ENCODE results near the gene LYZL6. TPM values are rescaled to one million over a fixed set of nuclear protein-coding genes. Genes with fewer than 3 reads are reported as not detected.

The LYZL6 gene
- polyA plus RNA-seq (not detected in 3 replicates), polyA minus RNA-seq (not detected in 3 replicates)
- polyA plus RNA-seq (2011; ENCODE audit: low read depth), result not detected
- not detected in 2 replicates for polyA plus RNA-seq (2011; cell fraction: cytosol; rRNA removed)
- polyA plus RNA-seq (2011; cell fraction: nucleus; rRNA removed), result not detected in 2 replicates
- polyA plus RNA-seq (2012; ENCODE audit: low replicate concordance), result not detected in 2 replicates
- not detected for polyA minus RNA-seq (2011; cell fraction: cytosol; rRNA and poly(A)+ RNA removed)
- not detected in 2 replicates for polyA minus RNA-seq (2011; cell fraction: nucleus; rRNA and poly(A)+ RNA removed)

DNA sequence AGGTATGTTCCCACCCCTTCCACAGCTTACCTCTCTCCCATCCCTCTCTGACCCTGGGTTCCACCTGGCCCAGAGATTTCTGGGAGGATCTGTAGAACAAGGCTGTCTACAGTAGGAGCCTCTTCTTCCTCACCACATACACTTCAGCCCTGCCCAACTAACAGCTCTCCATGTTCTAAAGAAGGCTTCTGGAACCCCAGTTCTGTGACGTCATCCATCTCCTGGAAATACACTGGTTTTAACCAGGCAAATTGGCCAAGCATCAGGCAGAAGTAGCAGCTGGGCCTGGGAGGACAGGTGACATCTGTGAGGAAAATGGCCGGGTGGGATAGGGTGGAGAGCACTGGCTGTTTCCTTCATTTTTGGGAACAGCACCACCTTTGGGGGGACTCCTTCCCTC is at the start of gene LYZL6:
TSS of gene LYZL6 (minus strand) at position 177 of the 400 bp plus-strand sequence. CDS start 4,357 bp downstream, outside the sequence.
- no peak within 1 kb of the TSS for H3K4me2 ChIP-seq (ENCODE audit: control insufficient read depth, extremely low read depth, insufficient read depth, low read depth, low read length)
- H3K4me1 ChIP-seq (ENCODE audit: control insufficient read depth, extremely low read depth, insufficient read depth, low read length), result no peaks in the 10 kb centered on the region
- DNase-seq (ENCODE audit: low read depth, low spot score) (no peak), FAIRE-seq (no peak)
- dilution Hi-C loops (cut with MboI; ENCODE audit: extremely low pct_ligation_motif_present, low sequenced_read_pairs), result no loop called here
- TF ChIP-seq, protein P1, sequence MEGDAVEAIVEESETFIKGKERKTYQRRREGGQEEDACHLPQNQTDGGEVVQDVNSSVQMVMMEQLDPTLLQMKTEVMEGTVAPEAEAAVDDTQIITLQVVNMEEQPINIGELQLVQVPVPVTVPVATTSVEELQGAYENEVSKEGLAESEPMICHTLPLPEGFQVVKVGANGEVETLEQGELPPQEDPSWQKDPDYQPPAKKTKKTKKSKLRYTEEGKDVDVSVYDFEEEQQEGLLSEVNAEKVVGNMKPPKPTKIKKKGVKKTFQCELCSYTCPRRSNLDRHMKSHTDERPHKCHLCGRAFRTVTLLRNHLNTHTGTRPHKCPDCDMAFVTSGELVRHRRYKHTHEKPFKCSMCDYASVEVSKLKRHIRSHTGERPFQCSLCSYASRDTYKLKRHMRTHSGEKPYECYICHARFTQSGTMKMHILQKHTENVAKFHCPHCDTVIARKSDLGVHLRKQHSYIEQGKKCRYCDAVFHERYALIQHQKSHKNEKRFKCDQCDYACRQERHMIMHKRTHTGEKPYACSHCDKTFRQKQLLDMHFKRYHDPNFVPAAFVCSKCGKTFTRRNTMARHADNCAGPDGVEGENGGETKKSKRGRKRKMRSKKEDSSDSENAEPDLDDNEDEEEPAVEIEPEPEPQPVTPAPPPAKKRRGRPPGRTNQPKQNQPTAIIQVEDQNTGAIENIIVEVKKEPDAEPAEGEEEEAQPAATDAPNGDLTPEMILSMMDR (optimal IDR thresholded peaks at IDR 0.05 in 1 of 3, IDR thresholded peaks at IDR 0.05 in 1 of 3, conservative IDR thresholded peaks at IDR 0.05 in 1 of 3; ENCODE audit: extremely low read depth in 1 of 3, insufficient read depth in 2 of 3, low read length in 3 of 3), result no peak
- TF ChIP-seq EZH2 (IDR thresholded peaks at IDR 0.05; ENCODE audit: low read length), result no peak
- no peaks in the 10 kb centered on the region for H3K79me2 ChIP-seq (ENCODE audit: control insufficient read depth, insufficient read depth, low read length)
- no peaks in the 10 kb centered on the region for H3K9me1 ChIP-seq (ENCODE audit: control insufficient read depth, extremely low read depth, insufficient read depth, low read length)
- no peaks in the 10 kb centered on the region for H4K20me1 ChIP-seq (ENCODE audit: control insufficient read depth, extremely low read depth, insufficient read depth, low read length)
- H3K36me3 ChIP-seq (ENCODE audit: control insufficient read depth in 2 of 2, extremely low read depth in 1 of 2, insufficient read depth in 2 of 2, low read length in 2 of 2), result no peaks in the 10 kb centered on the region
- H3K4me3 ChIP-seq (ENCODE audit: control insufficient read depth in 2 of 3, extremely low read depth in 1 of 3, insufficient read depth in 2 of 3, low read depth in 1 of 3, low read length in 3 of 3), result no peak within 1 kb of the TSS
- H3K9me3 ChIP-seq (ENCODE audit: control insufficient read depth, low read depth, low read length), result no peaks in the 10 kb centered on the region
- H2AFZ ChIP-seq (ENCODE audit: control insufficient read depth, low read length), result no peak within 1 kb of the TSS
- H3K27me3 ChIP-seq (ENCODE audit: control insufficient read depth, extremely low read depth, insufficient read depth, low read length), result peaks cover 4% of the 10 kb centered on the region
- H3K9ac ChIP-seq (ENCODE audit: control insufficient read depth, extremely low read depth, insufficient read depth, low read length), result no peak within 1 kb of the TSS
- no peak within 1 kb of the TSS for H3K27ac ChIP-seq (ENCODE audit: control insufficient read depth, insufficient read depth, low read length)

- Histone ChIP-seq H3K36me3 (ENCODE audit: control insufficient read depth in 2 of 2, extremely low read depth in 1 of 2, insufficient read depth in 2 of 2, low read length in 2 of 2) (no peaks in the 10 kb centered on the region), H4K20me1 (ENCODE audit: control insufficient read depth, extremely low read depth, insufficient read depth, low read length) (no peaks in the 10 kb centered on the region), H3K27ac (ENCODE audit: control insufficient read depth, insufficient read depth, low read length) (no peak overlapping the region), H3K4me1 (ENCODE audit: control insufficient read depth, extremely low read depth, insufficient read depth, low read length) (no peaks in the 10 kb centered on the region), H3K27me3 (ENCODE audit: control insufficient read depth, extremely low read depth, insufficient read depth, low read length) (no peaks in the 10 kb centered on the region), H3K9me3 (ENCODE audit: control insufficient read depth, low read depth, low read length) (no peaks in the 10 kb centered on the region), H3K9me1 (ENCODE audit: control insufficient read depth, extremely low read depth, insufficient read depth, low read length) (no peaks in the 10 kb centered on the region), H3K4me3 (ENCODE audit: control insufficient read depth in 2 of 3, extremely low read depth in 1 of 3, insufficient read depth in 2 of 3, low read depth in 1 of 3, low read length in 3 of 3) (no peak overlapping the region), H3K4me2 (ENCODE audit: control insufficient read depth, extremely low read depth, insufficient read depth, low read depth, low read length) (no peak overlapping the region), H3K9ac (ENCODE audit: control insufficient read depth, extremely low read depth, insufficient read depth, low read length) (no peak overlapping the region), H2AFZ (ENCODE audit: control insufficient read depth, low read length) (no peak overlapping the region), H3K79me2 (ENCODE audit: control insufficient read depth, insufficient read depth, low read length) (no peaks in the 10 kb centered on the region)
- DNase-seq (ENCODE audit: low read depth, low spot score) (no peak), FAIRE-seq (no peak)
- dilution Hi-C loops (cut with MboI; ENCODE audit: extremely low pct_ligation_motif_present, low sequenced_read_pairs), result loop anchor here (25.0 kb wide), 1 partner anchor 146 kb away; no protein-coding TSS in a partner anchor
- TF ChIP-seq, protein P1 (optimal IDR thresholded peaks at IDR 0.05 in 1 of 3, IDR thresholded peaks at IDR 0.05 in 1 of 3, conservative IDR thresholded peaks at IDR 0.05 in 1 of 3; ENCODE audit: extremely low read depth in 1 of 3, insufficient read depth in 2 of 3, low read length in 3 of 3), result no peak
- TF ChIP-seq EZH2 (IDR thresholded peaks at IDR 0.05; ENCODE audit: low read length), result no peak
Measured at GRCh38 chr17:35991075-35991474, 47.6 kb upstream of the LYZL6 start.
